ENCODE results near the gene IFI44L. TPM values are rescaled to one million over a fixed set of nuclear protein-coding genes. Genes with fewer than 3 reads are reported as not detected.

The IFI44L gene
- total RNA-seq, 3 donors from 2014 or later: 1.8 to 10.8 (median 5.3) TPM

DNA sequence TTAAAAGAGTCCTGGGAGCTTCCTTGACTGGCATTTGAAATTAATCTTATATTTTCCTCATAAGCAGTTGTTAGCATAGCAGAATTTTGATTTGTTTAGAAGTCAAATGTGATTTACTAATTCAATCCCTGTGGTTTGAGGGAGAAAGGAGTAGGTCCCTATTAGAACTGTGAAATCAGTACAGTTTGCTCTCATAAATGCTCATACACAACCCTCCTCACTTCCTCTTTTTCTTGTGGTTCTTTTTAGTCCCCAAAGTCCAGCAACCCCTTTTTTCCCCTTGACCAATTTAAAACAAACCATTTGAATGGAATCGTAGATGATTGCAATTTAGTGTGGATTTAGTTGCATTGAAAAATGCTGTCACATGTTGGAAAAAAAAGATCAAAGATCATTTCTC is 20.2 kb downstream of the IFI44L start:
- no peaks in the 10 kb centered on the region for H3K4me1 ChIP-seq (ENCODE audit: low read depth)
- ATAC-seq (no peak), DNase-seq (no peak)
- no peaks in the 10 kb centered on the region for H3K36me3 ChIP-seq (ENCODE audit: low read depth)
- intact Hi-C loops (cut with DNase I, micrococcal nuclease): no loop called here
- no peaks in the 10 kb centered on the region for H3K9me3 ChIP-seq
- TF ChIP-seq, protein P1, sequence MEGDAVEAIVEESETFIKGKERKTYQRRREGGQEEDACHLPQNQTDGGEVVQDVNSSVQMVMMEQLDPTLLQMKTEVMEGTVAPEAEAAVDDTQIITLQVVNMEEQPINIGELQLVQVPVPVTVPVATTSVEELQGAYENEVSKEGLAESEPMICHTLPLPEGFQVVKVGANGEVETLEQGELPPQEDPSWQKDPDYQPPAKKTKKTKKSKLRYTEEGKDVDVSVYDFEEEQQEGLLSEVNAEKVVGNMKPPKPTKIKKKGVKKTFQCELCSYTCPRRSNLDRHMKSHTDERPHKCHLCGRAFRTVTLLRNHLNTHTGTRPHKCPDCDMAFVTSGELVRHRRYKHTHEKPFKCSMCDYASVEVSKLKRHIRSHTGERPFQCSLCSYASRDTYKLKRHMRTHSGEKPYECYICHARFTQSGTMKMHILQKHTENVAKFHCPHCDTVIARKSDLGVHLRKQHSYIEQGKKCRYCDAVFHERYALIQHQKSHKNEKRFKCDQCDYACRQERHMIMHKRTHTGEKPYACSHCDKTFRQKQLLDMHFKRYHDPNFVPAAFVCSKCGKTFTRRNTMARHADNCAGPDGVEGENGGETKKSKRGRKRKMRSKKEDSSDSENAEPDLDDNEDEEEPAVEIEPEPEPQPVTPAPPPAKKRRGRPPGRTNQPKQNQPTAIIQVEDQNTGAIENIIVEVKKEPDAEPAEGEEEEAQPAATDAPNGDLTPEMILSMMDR (IDR thresholded peaks at IDR 0.05): no peak
- H3K4me3 ChIP-seq: no peak overlapping the region

DNA sequence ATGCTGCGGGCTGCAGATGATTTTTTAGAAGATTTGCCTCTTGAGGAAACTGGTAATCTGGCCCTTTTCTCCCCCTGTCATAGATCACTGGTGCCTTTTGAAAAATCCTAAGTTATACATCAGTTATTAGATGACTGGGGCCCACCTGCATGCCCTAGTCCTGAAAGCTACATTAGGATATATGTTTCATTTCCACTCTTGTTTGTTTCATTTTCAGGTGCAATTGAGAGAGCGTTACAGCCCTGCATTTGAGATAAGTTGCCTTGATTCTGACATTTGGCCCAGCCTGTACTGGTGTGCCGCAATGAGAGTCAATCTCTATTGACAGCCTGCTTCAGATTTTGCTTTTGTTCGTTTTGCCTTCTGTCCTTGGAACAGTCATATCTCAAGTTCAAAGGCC is 21.3 kb downstream of the IFI44L start:
- Histone ChIP-seq H3K4me1 (ENCODE audit: low read depth) (no peaks in the 10 kb centered on the region), H3K9me3 (no peaks in the 10 kb centered on the region), H3K36me3 (ENCODE audit: low read depth) (no peaks in the 10 kb centered on the region), H3K4me3 (no peak overlapping the region)
- ATAC-seq (no peak), DNase-seq (no peak)
- intact Hi-C loops (cut with DNase I, micrococcal nuclease): no loop called here
- TF ChIP-seq, protein P1 (IDR thresholded peaks at IDR 0.05): no peak

DNA sequence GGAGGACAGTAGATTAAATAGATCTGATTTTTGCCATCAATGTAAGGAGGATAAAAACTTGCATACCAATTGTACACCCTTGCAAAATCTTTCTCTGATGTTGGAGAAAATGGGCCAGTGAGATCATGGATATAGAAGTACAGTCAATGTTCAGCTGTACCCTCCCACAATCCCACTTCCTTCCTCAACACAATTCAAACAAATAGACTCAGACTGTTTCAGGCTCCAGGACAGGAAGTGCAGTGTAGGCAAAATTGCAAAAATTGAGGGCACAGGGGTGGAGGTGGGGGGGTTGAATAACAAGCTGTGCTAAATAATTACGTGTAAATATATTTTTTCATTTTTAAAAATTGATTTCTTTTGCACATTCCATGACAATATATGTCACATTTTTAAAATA is 25.5 kb downstream of the IFI44L start:
- ATAC-seq (peak; percentile 62), DNase-seq (peak in 1 of 3 donors; percentile 13)
- Histone ChIP-seq H3K36me3 (ENCODE audit: low read depth) (no peaks in the 10 kb centered on the region), H3K4me1 (ENCODE audit: low read depth) (no peaks in the 10 kb centered on the region), H3K9me3 (no peaks in the 10 kb centered on the region), H3K4me3 (no peak overlapping the region)
- intact Hi-C loops (cut with DNase I, micrococcal nuclease): no loop called here
- TF ChIP-seq, protein P1 (IDR thresholded peaks at IDR 0.05): no peak

DNA sequence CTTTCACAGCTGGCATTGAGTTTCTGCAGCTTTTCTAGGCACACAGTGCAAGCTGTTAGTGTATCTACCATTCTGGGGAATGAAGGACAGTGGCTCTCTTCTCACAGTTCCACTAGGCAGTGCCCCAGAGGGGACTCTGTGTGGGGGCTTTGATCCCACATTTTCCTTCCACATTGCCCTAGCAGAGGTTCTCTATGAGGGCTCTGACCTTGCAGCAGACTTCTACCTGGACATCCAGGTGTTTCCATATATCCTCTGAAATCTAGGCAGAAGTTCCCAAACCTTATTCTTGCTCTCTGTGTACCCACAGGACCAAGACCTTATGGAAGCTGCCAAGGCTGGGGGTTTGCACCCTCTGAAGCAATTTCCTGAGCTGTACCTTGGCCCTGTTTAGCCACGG is 27.0 kb downstream of the IFI44L start:
- Histone ChIP-seq H3K4me3 (no peak overlapping the region), H3K36me3 (ENCODE audit: low read depth) (no peaks in the 10 kb centered on the region), H3K9me3 (no peaks in the 10 kb centered on the region), H3K4me1 (ENCODE audit: low read depth) (no peaks in the 10 kb centered on the region)
- ATAC-seq: no peak
- intact Hi-C loops (cut with DNase I, micrococcal nuclease): no loop called here
- no peak for DNase-seq
- TF ChIP-seq, protein P1 (IDR thresholded peaks at IDR 0.05): no peak

DNA sequence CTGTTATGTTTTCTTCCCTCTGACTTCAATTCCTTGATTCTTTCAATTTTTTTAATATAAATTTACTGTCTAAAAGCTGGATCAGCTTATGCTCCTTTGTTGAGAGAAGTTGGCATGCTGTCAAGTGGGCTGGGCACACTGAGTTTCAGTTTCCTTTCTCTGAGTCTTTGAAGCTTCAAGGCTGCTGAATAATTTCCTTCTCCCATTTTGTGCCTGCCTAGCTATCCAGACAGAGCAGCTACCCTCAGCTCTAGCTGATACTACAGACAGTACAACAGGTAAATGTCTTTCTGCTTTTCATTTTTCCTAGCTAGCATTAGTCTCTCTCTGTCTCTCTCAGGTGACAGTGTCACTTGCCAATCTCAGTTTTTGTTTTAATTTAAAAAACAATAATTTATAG is 29.4 kb downstream of the IFI44L start, which contains the start of gene IFI44:
TSS of gene IFI44 (plus strand) at position 204 of the 400 bp plus-strand sequence. CDS start 365 bp downstream, outside the sequence.
- intact Hi-C loops (cut with DNase I, micrococcal nuclease): no loop called here
- ATAC-seq (peak; percentile 94), DNase-seq (peak; percentile 62 to 95 (median 68))
- Histone ChIP-seq H3K9me3 (no peaks in the 10 kb centered on the region), H3K4me1 (ENCODE audit: low read depth) (no peaks in the 10 kb centered on the region), H3K36me3 (ENCODE audit: low read depth) (no peaks in the 10 kb centered on the region), H3K4me3 (no peak within 1 kb of the TSS)
- TF ChIP-seq, protein P1 (IDR thresholded peaks at IDR 0.05): no peak

DNA sequence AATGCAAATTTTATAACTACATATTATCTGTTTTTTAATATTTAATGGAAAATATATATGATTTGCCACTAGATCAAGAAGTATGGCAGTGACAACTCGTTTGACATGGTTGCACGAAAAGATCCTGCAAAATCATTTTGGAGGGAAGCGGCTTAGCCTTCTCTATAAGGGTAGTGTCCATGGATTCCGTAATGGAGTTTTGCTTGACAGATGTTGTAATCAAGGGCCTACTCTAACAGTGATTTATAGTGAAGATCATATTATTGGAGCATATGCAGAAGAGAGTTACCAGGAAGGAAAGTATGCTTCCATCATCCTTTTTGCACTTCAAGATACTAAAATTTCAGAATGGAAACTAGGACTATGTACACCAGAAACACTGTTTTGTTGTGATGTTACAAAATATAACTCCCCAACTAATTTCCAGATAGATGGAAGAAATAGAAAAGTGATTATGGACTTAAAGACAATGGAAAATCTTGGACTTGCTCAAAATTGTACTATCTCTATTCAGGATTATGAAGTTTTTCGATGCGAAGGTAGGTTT is 29.9 kb downstream of the IFI44L start:
- no peak overlapping the region for H3K4me3 ChIP-seq
- no peaks in the 10 kb centered on the region for H3K9me3 ChIP-seq
- ATAC-seq (no peak), DNase-seq (no peak)
- intact Hi-C loops (cut with DNase I, micrococcal nuclease): no loop called here
- TF ChIP-seq, protein P1 (IDR thresholded peaks at IDR 0.05): no peak
- no peaks in the 10 kb centered on the region for H3K4me1 ChIP-seq (ENCODE audit: low read depth)
- no peaks in the 10 kb centered on the region for H3K36me3 ChIP-seq (ENCODE audit: low read depth)
